ENCODE measurements around the gene PADI1.

DNA sequence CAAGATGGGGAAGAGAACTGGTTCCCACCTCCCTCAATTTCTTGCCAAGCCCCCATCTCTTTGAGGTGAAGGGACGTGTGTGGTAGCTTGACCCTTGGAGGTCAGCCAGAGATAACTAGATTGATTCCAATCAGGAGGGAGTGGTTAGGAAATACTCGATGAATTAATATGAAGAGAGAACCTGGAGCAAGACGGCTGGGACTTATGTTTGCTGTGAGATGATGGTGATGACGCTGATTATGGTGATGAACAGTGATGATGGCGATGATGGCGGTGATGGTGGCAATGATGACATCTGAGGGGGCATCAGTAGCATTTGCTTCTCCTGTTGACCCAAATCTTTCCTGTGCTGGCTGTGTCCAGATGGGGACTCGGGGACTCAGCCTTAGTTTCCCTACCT, 724 bp downstream of the PADI1 start:
- TF ChIP-seq TAF1 (IDR thresholded peaks at IDR 0.05; ENCODE audit: low read depth, low read length) (no peak), HDAC6 (IDR thresholded peaks at IDR 0.05; ENCODE audit: low read depth, low read length) (no peak), YY1 (IDR thresholded peaks at IDR 0.05; ENCODE audit: low read depth, low read length) (no peak)
- TF ChIP-seq, protein P1, sequence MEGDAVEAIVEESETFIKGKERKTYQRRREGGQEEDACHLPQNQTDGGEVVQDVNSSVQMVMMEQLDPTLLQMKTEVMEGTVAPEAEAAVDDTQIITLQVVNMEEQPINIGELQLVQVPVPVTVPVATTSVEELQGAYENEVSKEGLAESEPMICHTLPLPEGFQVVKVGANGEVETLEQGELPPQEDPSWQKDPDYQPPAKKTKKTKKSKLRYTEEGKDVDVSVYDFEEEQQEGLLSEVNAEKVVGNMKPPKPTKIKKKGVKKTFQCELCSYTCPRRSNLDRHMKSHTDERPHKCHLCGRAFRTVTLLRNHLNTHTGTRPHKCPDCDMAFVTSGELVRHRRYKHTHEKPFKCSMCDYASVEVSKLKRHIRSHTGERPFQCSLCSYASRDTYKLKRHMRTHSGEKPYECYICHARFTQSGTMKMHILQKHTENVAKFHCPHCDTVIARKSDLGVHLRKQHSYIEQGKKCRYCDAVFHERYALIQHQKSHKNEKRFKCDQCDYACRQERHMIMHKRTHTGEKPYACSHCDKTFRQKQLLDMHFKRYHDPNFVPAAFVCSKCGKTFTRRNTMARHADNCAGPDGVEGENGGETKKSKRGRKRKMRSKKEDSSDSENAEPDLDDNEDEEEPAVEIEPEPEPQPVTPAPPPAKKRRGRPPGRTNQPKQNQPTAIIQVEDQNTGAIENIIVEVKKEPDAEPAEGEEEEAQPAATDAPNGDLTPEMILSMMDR (IDR thresholded peaks at IDR 0.05; ENCODE audit: control extremely low read depth in 1 of 3, insufficient read depth in 1 of 3, low read depth in 1 of 3, low read length in 3 of 3): no peak
- TF ChIP-seq, protein P2, sequence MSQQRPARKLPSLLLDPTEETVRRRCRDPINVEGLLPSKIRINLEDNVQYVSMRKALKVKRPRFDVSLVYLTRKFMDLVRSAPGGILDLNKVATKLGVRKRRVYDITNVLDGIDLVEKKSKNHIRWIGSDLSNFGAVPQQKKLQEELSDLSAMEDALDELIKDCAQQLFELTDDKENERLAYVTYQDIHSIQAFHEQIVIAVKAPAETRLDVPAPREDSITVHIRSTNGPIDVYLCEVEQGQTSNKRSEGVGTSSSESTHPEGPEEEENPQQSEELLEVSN (IDR thresholded peaks at IDR 0.05): no peak
